ENCODE data around the gene PADI6. TPM values are rescaled to one million over a fixed set of nuclear protein-coding genes. Genes with fewer than 3 reads are reported as not detected.
A peak's percentile ranks its signal among the peaks of the same experiment; 100 is the strongest.

PADI6 gene
- total and polyA plus RNA-seq, 2 of the 8 experiments (the other 6 are each of a cell fraction or from before 2014, with no cell fraction given): not detected

DNA sequence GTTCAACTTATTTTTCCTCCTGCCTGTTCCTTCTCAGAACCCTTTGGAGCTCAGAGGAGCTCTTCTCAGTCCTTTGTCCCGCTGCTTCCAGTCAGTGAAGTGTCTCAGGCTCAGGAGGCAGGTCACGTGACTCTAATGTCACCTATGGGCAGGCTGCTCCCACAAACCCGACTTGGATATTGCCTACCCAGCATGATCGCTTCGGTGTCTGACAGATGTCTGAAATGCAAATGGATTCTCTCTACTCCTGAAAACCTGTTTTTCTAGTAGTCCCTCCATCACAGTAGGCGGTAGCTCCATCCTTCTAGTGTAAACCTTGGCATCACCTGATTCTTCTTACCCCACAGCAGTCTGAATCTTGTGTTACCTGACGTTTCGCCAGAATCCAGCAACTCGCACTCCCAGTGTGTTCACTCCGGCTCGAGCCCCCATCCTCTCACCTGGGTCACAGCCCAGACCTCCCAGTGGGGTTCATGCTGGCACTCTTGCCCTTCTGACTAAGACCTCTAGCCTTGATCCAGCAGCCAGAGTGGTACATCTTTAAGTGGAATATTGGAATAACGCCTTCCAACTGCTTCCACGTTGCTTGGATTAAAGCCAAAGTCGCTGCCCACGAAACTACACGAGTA, 5.4 kb downstream of the PADI6 start (continued):
- TF ChIP-seq RBBP5 (IDR thresholded peaks at IDR 0.05; ENCODE audit: borderline replicate concordance, low read depth, low read length): peak; percentile 91; the same call in 1 of the 2 replicates
- TF ChIP-seq, protein P1, sequence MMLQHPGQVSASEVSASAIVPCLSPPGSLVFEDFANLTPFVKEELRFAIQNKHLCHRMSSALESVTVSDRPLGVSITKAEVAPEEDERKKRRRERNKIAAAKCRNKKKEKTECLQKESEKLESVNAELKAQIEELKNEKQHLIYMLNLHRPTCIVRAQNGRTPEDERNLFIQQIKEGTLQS (IDR thresholded peaks at IDR 0.05; ENCODE audit: insufficient read depth, low read depth, low read length): no peak
- no peak for TF ChIP-seq RFX5 (IDR thresholded peaks at IDR 0.05; ENCODE audit: borderline replicate concordance, low read depth, low read length)
- peak in 1 of 2 experiments; percentile 38; a peak in 1 of 3 replicates for TF ChIP-seq EP300 (IDR thresholded peaks at IDR 0.05; ENCODE audit: borderline replicate concordance in 1 of 2, low read depth in 2 of 2, low read length in 2 of 2)
- TF ChIP-seq SRF (IDR thresholded peaks at IDR 0.05; ENCODE audit: low read depth, low read length): no peak
- TF ChIP-seq TBP (IDR thresholded peaks at IDR 0.05; ENCODE audit: low read depth, low read length): no peak
- TF ChIP-seq, protein P2, sequence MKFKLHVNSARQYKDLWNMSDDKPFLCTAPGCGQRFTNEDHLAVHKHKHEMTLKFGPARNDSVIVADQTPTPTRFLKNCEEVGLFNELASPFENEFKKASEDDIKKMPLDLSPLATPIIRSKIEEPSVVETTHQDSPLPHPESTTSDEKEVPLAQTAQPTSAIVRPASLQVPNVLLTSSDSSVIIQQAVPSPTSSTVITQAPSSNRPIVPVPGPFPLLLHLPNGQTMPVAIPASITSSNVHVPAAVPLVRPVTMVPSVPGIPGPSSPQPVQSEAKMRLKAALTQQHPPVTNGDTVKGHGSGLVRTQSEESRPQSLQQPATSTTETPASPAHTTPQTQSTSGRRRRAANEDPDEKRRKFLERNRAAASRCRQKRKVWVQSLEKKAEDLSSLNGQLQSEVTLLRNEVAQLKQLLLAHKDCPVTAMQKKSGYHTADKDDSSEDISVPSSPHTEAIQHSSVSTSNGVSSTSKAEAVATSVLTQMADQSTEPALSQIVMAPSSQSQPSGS (IDR thresholded peaks at IDR 0.05; ENCODE audit: low read length): 0 out of 2 replicates have a peak, but pooled peaks have one; percentile 34
- no peak for TF ChIP-seq TCF12 (IDR thresholded peaks at IDR 0.05; ENCODE audit: low read depth, low read length)
- TF ChIP-seq GTF2F1 (IDR thresholded peaks at IDR 0.05; ENCODE audit: borderline replicate concordance, low read depth, low read length): peak; percentile 76; the same call in 1 of the 2 replicates
- peak; percentile 41 for TF ChIP-seq ASH2L (IDR thresholded peaks at IDR 0.05; ENCODE audit: low read length)
- TF ChIP-seq YY1 (IDR thresholded peaks at IDR 0.05; ENCODE audit: low read depth, low read length): 0 out of 2 replicates have a peak, but pooled peaks have one; percentile 52
- TF ChIP-seq SIN3A (conservative IDR thresholded peaks at IDR 0.05 in 1 of 2, IDR thresholded peaks at IDR 0.05 in 1 of 2; ENCODE audit: low read depth in 1 of 2, low read length in 2 of 2): peak; percentile 63 to 68; a peak in 2 of 4 replicates
